Spleen (tissue), 7 donors: ENCODE results near the gene TMTC4.

Experiments
- CTCF ChIP-seq, 11 experiments: fragments of 200-600 bp in 7 of 11; fragments of 450-650 bp in 4 of 11; sonication (generic) in 4 of 11; IDR thresholded peaks in 8 of 11; conservative IDR thresholded peaks in 3 of 11; 1 replicate in 7 of 11; 2 replicates in 4 of 11; pipeline versions ENCODE4 v1.4.0 to v1.8.0; 2016 to 2021; ENCODE audit warnings: antibody characterized with exemption in 11 of 11, inconsistent platforms in 4 of 11, mild to moderate bottlenecking in 1 of 11
- POLR2AphosphoS5 ChIP-seq, 3 donors: sonication (generic); formaldehyde crosslinking; IDR thresholded peaks; one replicate each; pipeline ENCODE4 v1.5.1; 2017; ENCODE audit warnings: antibody characterized with exemption in 3 of 3
- donor health status: DM: no; HTN: no; CAD: no; lungs with moderate emphysema.
- donor health status: DM: no; HTN: no; CAD: no.
- donor health status: DM: no; HTN: no; CAD: no.

- TF ChIP-seq CTCF (IDR thresholded peaks at IDR 0.05 in 8 of 11, conservative IDR thresholded peaks at IDR 0.05 in 3 of 11) (peak in 1 of 11 experiments; percentile 3), POLR2AphosphoS5 (IDR thresholded peaks at IDR 0.05) (peak in 2 of 3 donors; percentile 27 to 57)
Measured at GRCh38 chr13:100673713-100674571, 653 bp downstream of the TMTC4 start.
